GM15510 (cell line): ENCODE results near the gene CYP2F1.

Experiments
- POLR2A ChIP-seq: IDR thresholded peaks from 3 replicates; pipeline ENCODE4 v1.6.1; 2011; ENCODE audit warnings: borderline replicate concordance; ENCODE audit not compliant: insufficient read length; ENCODE audit errors: extremely low read depth

The CYP2F1 gene, protein sequence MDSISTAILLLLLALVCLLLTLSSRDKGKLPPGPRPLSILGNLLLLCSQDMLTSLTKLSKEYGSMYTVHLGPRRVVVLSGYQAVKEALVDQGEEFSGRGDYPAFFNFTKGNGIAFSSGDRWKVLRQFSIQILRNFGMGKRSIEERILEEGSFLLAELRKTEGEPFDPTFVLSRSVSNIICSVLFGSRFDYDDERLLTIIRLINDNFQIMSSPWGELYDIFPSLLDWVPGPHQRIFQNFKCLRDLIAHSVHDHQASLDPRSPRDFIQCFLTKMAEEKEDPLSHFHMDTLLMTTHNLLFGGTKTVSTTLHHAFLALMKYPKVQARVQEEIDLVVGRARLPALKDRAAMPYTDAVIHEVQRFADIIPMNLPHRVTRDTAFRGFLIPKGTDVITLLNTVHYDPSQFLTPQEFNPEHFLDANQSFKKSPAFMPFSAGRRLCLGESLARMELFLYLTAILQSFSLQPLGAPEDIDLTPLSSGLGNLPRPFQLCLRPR

DNA sequence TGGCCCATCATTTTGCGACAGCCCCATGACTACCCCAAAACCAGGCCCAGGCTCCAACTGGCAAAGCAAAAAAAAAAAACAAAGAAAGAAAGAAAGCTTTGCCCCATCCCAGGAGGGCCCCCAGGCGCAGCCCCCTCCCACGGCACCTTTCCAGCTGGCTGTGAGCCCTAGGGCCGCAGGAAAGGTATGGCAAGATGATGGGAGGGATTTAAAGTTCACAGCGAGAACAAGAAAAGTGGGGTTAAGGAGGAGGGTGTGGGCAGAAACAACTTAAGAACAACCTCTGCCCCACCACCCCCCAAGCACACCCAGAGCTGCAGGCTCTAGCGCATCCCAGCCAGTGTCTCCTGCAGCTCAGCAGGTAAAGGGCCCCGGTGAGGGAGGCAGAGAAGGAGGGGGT is at the start of gene CYP2F1:
TSS of gene CYP2F1 (plus strand) at position 301 of the 400 bp plus-strand sequence. CDS start 1,757 bp downstream, outside the sequence.
- no peak for TF ChIP-seq POLR2A

DNA sequence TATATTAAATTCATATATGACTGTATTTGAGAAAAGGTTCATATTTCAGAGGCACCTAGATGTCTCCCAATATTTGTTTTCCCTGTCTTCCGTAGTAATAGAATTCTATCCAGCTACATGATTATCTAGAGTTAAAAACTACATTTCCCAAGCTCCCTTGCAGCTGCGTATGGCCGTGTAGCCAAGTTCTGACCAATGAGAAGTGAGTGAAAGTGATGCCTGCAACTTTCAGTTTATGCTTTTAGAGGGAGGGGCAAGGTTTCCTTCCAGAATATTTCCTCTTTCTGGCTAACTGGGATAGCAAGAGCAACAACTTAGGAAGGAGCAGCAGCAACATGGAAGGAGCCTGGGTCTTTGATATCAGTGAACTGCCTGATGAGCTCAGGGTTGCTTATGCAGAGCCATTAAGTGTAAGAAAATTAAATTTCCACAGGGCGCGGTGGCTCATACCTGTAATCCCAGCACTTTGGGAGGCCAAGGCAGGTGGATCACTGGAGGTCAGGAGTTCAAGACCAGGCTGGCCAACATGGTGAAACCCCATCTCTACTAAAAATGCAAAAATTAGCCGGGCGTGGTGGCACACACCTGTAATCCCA is 49.2 kb upstream of the CYP2F1 start:
- TF ChIP-seq POLR2A, result no peak

DNA sequence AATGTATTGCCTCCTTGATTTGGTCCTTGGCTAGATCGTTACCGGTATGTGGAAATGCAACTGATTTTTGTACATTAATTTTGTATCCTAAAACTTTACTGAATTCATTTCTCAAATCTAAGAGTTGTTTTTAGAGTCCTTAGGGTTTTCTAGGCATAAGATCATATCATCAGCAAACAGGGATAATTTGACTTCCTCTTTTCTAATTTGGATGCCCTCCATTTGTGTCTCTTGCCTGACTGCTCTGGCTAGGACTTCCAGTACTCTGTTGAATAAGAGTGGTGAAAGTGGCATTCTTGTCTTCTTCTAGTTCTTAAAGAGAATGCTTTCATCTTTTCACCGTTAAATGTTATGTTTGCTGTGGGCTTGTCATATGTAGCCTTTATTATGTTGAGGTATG is 37.9 kb upstream of the CYP2F1 start:
- no peak for TF ChIP-seq POLR2A

DNA sequence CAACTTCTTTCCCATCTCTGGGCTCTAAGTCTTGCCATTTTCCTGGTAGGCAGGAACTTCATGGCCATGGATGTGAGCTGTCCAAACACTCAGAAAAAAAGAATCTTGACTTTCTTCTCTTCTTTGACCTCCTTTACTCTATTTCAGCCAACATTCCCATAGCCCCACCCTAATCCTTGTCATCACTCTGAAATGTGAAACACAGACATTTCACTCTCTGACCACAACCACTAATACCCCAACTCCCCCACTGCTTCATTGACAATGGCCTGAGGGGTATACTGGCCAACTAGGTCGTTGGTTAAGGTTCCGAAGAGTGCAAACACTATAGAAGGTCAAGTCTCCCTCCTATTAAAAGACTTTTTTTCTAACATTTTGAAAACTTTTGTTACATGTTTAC is 30.7 kb upstream of the CYP2F1 start:
- TF ChIP-seq POLR2A, result no peak

DNA sequence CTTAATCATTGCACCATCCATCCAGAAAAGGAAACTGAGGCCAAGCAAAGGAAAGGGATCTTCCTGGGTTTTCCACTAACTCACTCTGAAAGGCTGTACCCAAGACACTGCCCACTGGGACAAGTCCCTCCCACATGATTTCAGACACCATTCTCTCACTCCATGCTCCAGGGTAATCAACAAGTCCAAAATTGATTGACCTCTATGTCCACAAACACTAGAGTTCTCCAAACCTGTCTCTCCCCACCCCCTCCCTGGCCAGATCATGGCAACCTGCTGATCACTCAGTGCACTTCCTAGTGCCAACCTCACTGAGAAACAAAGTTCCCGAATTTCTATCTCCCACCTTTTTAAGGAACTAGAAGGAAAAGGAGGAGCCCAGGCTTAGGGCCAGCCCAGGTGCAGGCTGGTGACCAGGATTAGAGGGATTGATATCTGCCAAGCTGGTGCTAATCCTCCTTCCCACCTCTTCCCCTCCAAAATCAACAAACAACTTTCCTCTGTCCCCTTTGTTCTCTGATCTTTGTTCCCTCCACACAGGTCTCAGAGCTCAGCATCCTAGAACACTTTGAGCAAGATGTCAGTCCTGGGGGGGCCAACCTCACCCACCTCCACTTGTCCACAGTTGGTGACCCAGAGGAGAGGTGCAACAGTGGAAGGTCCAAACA is 28.4 kb upstream of the CYP2F1 start:
- no peak for TF ChIP-seq POLR2A

DNA sequence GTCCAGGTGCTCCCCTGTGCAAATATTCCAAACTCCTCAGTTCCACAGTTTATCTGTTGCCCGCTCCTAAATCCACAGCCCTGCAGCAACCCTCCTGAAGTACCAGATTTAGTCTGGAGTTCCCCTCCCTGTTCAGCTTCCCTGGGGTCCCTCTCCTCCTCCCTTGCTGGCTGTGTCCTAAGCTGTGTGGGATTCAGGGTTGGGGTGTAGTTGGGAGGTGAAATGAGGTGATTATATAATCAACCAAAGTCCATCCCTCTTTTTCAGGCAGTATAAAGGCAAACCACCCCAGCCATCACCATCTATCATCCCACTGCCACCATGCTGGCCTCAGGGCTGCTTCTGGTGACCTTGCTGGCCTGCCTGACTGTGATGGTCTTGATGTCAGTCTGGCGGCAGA is 26.1 kb upstream of the CYP2F1 start, which contains the start of gene CYP2A13:
TSS of gene CYP2A13 (plus strand) at position 301 of the 400 bp plus-strand sequence. CDS start at position 322, 21 bp downstream.
- no peak for TF ChIP-seq POLR2A

DNA sequence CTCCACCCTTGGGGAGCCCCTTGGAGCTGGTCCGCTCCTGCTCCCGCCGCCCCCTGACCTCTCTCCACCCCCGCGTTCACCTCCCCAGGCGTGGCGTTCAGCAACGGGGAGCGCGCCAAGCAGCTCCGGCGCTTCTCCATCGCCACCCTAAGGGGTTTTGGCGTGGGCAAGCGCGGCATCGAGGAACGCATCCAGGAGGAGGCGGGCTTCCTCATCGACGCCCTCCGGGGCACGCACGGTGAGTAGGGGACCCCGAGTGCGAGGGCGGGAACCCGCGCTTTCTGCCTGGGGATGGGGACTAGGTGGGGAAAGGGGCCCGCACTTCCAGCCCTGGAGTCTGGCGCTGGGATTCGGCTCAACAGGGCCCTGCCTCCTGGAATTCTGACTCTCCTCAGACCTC is 24.3 kb upstream of the CYP2F1 start:
- no peak for TF ChIP-seq POLR2A

DNA sequence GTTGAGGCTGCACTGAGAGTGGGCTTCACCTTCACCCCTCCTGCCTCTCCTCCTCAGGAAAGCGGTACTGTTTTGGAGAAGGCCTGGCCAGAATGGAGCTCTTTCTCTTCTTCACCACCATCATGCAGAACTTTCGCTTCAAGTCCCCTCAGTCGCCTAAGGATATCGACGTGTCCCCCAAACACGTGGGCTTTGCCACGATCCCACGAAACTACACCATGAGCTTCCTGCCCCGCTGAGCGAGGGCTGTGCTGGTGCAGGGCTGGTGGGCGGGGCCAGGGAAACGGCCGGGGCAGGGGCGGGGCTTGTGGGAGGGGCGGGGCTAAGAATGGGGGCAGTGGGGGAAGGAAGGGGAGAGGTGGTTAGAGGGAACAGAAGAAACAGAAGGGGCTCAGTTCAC is 18.5 kb upstream of the CYP2F1 start:
- TF ChIP-seq POLR2A, result no peak

DNA sequence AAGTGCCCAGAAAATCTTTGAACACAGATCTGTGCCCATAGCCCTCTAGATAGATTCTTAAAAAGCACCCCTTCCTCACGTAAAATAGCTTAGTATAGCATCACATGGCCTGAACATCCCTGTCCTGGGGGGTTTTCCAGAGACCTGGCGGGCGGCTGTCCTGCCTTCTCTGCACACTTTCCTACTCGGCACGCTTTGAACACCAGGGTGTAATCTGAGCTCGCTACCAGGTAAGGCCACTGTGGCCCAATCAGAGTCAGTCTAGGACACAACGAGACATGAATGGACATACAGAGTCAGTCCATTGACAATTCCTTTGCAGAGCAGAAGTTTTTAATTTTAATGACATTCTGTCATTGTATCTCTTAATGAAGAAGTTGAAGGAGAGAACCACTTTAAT is 17.9 kb upstream of the CYP2F1 start:
- no peak for TF ChIP-seq POLR2A

DNA sequence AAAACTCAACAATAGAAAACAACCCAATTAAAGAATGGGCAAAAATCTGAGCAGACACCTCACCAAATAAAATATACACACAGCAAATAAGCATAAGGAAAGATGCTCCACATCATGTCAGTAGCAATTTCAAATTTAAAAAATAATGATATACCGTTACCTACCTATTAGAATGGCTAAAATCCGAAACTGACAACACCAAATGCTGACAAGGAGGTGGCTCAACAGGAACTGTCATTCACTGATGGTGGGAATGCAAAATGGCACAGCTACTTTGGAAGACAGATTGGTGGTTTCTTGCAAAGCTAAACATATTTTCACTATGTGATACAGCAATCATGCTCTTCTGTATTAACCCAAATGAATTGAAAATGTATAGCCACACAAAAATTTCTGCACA is 16.9 kb upstream of the CYP2F1 start:
- TF ChIP-seq POLR2A, result no peak

DNA sequence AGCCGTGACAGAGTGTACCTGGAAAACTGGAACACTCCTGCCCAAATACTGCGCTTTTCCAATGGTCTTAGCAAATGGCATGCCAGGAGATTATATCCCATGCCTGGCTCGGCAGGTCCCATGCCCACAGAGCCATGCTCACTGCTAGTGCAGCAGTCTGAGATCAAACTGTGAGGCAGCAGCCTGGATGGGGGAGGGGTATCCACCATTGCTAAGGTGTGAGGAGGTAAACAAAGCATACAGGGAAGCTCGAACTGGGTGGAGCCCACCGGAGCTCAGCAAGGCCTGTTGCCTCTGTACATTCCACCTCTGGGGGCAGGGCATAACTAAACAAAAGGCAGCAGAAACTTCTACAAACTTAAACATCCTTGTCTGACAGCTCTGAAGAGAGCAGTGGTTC is 15.5 kb upstream of the CYP2F1 start:
- no peak for TF ChIP-seq POLR2A

DNA sequence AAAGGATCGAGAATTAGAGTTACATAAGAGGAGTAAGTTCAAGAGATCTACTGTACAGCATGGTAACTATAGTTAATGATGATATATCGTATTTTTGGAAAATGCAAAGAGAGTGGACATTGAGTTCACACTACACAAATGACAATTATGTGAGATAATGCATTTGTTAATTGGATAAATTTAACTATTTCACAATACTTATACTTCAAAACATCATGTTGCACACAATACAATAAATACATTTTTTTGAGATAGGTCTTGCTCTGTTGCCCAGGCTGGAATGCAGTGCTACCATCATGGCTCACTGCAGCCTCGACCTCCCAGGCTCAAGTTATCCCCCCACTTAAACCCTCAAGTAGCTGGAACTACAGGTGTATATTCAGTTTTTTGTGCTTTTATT is 8.1 kb upstream of the CYP2F1 start:
- no peak for TF ChIP-seq POLR2A

DNA sequence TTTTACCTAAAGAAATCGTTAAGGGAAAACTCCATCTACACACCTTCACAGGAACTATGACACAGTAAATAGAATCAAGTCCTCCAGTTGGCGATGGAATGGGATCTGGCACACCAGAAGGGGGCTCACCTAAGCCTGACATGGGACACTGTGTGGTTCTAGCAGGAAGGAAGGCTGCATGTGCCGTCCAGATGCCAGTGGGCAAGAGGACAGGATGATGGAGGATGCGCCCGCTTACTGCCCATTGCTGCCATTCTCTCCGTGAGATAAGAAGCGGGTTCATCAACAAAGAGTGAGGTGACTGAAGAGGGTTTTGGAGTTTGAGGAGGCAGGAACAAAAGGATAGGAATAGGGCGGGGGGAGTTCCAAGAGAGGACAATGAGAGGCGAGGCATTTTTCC is 2.9 kb upstream of the CYP2F1 start:
- TF ChIP-seq POLR2A, result no peak

DNA sequence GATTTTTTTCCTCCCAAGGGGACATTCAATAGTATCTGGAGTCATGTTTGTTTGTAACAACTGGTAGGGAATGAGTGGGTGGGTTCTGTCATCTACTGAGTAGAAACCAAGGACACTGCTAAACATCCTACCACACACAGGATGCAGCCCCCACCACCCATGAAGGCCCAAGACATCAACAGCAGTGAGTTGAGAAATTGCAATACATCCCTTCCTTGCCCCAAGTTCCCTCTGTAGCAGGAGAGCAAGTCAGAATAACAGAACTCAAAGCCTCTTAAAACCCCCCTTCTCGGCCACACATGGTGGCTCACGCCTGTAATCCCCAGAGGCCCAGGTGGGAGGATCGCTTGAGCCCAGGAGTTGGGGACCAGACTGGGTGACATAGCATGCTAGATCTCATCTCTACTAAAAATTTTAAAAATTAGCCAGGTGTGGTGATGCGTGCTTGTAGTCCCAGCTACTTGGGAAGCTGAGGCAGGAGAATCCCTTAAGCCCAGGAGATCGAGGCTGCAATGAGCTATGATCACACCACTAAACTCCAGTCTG is 2.4 kb upstream of the CYP2F1 start:
- TF ChIP-seq POLR2A, result no peak

DNA sequence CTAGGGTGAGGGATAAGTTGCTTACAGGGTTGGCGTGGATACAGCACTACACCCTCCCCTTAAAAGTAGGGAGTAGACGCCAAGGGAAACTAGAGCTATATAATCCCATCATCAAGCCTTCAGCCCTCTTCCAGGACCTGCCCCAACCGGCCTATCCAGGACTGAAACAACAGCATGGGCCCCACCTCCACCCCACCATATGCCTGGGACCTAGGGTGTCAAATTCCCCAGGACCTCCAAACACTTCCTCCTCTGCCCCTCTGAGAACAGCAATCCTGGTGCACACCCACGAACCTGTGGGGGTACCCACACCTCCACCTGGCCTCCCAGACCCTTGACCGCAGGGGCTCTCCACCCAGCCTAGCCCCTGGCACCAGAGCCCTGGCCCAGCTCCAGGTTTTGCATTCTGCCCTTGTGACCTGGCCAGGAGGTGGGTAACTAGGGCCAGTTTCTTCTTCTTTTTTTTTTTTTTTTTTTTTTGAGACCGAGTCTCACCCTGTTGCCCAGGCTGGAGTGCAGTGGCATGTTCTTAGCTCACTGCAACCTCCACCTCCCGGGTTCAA is 1.4 kb upstream of the CYP2F1 start:
- TF ChIP-seq POLR2A, result no peak

DNA sequence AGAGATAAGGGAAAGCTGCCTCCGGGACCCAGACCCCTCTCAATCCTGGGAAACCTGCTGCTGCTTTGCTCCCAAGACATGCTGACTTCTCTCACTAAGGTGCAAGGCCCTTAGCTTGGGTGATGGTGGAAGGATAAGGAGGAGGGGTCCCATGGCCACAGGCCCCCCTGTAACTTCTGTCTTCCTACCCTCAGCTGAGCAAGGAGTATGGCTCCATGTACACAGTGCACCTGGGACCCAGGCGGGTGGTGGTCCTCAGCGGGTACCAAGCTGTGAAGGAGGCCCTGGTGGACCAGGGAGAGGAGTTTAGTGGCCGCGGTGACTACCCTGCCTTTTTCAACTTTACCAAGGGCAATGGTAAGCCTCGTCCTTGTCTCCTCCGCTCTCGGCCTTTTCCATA is 2.0 kb downstream of the CYP2F1 start:
- TF ChIP-seq POLR2A, result no peak

DNA sequence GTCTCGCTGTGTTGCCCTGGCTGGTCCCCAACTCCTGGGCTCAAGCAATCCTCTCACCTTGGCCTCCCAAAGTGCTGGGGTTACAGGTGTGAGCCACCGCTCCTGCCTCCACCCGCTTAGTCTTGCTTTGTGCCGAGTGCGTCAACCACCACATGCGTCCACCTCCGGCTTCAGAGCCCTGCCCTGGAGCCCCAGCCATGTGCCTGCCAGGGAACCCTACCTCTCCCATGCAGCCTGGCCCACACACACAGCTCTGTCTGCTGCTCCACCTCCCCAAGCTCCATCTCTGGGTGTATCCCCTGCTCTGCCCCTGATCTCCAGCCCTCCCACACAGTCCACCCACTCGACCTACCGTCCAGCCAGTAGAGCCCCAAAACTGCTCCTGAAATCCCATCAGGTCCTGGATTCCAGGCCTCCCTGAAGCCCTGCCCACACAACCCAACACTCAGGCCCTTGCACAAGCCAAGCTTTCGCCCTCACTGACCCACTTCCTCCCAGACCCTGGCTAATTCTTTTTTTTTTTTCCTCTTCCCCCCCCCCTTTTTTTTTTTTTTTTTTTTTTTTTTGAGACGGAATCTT is 9.6 kb downstream of the CYP2F1 start:
- TF ChIP-seq POLR2A, result no peak
